Myocyte (in vitro differentiated cells): ENCODE results near the gene CPXM1. TPM values are rescaled to one million over a fixed set of nuclear protein-coding genes. Genes with fewer than 3 reads are reported as not detected.
A peak's percentile ranks its signal among the peaks of the same experiment; 100 is the strongest.
"Not testable (repeated sequence)": the region's sequence is repeated elsewhere in the genome, so short reads cannot be mapped to it uniquely, and the experiment has no call there.

Source experiments
- DNase-seq: peaks from one replicate; pipeline ENCODE4 v3.0.0-alpha.2; 2012; ENCODE audit warnings: low read depth
- total RNA-seq: library from RNA; depleted of rRNA; stranded (reverse); fragments of >200 nt; gene quantifications from 2 replicates; pipeline ENCODE4 v1.2.3, GENCODE V29; 2014

CPXM1 gene
- total RNA-seq, 1 donor from 2014 or later = not detected

DNA sequence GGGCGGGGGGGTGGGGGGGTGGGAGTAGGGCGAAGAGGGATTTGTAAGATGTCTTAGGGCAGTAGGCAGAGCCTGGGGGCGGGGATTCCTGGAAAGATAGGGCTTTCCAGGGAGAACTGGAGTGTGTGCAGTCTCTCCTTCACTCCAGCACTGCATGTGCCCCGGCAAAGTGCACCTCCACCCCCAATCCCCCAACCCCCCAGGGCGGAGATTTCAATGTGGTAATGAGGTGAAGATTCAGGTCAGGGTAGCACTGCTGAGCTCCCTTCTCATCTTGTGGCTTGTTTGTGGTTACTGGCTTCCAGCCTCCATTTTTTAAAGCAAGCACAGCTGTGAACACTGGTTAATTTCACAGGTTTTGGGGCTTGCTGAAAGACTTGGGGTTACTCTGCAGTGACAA, 21.6 kb upstream of the CPXM1 start:
- peak; percentile 46 for DNase-seq

DNA sequence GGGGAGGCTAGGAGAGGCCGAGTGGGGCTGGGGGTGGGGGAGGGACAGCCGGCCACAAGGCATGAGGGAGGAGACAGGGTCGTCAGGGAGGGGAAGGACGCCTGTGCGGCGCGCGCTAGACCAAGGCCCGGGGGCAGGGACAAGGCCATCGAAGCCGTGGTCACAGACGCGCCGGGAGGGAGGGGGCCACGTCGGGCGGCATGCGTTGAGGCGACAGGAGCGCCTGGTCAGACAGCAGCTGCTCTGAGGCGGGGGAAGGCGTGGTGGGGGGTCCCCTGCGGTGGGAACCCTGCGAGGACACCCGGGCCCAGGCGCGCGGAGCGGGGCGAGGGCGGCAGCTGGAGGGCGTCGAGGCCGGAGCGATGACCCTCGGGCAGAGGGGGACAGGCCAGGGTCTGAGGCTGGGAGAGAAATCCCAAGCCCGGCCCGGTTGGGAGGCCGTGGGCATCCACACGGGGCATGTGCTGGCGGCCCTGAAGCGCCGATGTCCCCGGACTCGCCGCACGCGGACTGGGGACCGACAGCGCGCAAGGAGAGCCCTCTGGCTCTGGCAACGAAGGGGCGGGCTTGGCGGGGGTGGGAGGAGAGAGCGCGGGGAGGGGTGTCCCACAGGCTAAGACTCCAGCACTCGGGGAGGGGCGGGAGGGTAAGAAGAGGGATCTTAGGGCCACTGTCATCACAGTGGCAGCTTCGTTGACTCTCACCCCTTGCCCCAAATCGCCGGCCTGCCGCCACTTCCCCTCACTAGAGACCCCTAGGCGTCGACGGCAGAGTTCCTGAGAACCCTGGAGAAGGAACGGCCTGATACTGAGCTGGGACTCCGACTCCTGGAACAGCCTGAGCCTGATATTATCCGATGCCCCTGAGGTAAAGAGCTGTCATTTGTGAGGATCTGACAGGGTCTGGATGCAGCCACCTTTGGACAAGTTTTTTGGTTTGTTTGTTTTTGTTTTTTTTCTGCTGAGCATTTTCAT, 20.8 kb upstream of the CPXM1 start:
- no peak for DNase-seq

GRCh38 chr20:2820084-2820895, 19.9 kb upstream of the CPXM1 start:
- no peak for DNase-seq

DNA sequence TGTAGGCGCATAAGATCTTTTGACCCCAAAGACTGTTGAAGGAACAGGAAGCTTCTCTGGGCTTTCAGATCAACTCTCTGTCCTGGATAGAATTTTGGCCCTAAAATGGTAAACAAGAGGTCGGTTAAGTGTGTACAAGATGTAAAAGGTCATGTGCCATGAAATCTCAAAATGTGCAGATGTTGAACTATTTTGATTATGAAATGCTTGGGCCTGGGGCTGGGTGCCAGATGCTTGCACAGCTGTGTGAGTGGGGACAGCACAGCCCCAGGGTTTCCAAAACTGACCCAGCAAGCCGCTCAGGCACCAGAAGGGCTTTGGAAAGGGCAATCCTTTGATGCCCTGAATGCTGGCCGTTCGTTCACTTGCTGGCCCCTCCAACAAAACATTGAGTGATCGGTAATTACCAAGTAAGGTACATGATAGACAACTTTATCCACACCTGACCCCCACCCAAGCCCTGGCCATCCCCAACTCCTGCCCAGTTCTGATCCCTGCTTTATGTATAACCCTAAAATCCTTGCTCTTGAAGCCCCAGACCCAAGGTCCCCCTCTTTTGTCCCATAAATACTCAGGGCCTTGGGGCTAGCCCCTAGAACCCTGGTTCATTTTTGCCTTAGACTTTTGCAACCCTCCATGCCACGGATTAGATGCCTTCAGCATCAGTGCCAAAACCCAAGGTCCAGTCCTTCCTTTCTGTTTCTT, 17.6 kb upstream of the CPXM1 start:
- DNase-seq = no peak

- no peak for DNase-seq
Observed at GRCh38 chr20:2817341-2817726, 16.9 kb upstream of the CPXM1 start.

DNA sequence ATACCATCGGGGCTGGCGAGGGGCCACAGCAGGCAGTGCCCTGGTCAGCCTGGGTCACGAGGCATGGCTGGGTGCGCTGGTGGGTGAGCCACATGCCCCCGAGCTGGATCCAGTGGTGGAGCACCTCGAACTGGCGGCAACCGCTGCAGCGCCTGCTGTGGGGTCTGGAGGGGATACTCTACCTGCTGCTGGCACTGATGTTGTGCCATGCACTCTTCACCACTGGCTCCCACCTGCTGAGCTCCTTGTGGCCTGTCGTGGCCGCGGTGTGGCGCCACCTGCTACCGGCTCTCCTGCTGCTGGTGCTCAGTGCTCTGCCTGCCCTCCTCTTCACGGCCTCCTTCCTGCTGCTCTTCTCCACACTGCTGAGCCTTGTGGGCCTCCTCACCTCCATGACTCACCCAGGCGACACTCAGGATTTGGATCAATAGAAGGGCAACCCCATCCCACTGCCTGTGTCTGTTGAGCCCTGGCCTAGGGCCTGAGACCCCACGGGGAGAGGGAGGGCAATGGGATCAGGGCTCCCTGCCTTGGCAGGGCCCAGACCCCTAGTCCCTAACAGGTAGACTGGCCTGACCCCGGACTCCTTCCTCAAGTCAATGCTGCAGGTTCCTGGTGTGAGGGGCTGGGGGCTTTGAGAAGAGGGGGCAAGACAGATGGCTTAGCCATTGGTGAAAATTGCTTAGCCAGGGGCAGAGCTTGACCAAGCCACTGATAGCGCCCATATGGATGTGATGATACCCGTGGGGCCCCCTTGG, 16.3 kb upstream of the CPXM1 start:
- DNase-seq = no peak

- DNase-seq = no peak
Observed at GRCh38 chr20:2816030-2816582, 15.7 kb upstream of the CPXM1 start, which contains the start of gene TMEM239. TSS of gene TMEM239 (plus strand) at chr20:2816364. CDS start at chr20:2816555, 191 bp downstream.

- DNase-seq = no peak
Observed at GRCh38 chr20:2815242-2815900, 14.9 kb upstream of the CPXM1 start.

GRCh38 chr20:2814587-2815051, 14.2 kb upstream of the CPXM1 start, which contains the start of gene C20orf141:
TSS of gene C20orf141 (plus strand) at chr20:2814987. CDS start at chr20:2815185, 198 bp downstream.
- DNase-seq = peak; percentile 99

DNA sequence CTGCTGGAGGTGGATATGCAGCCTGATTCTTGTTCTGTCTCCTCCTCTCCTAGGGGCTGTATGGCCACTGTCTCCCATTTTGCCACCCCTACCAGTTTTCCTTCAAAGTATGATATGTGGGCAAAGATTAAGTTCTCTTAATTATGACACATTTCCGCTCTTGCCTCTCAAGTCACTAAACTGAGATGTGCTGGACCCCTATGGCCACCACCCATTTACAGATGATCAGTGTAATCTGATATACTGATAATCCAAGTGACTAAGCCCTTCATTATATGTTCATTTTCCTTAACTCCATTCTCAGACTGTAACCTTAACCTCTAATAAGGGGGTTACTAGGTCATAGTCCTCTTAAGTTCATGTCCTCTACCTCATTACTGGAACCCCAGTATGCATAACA, 13.6 kb upstream of the CPXM1 start:
- DNase-seq = no peak

GRCh38 chr20:2812189-2812588, 11.8 kb upstream of the CPXM1 start:
- no peak for DNase-seq

GRCh38 chr20:2809690-2810089, 9.3 kb upstream of the CPXM1 start:
- DNase-seq = no peak

DNA sequence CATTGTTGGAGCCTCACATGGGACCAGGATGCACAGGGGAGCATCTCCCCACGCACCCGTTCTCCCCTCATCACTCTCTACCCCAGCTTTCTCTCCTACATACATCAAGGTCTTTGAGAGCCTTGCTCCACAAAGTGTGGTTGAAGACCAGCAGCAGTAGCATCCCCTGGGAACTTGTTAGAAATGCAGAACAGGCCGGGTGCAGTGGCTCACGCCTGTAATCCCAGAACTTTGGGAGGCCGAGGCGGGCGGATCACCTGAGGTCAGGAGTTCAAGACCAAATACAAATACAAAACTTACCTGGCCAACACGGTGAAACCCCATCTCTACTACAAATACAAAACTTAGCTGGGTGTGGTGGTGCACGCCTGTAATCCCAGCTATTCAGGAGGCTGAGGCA, 7.5 kb upstream of the CPXM1 start:
- DNase-seq = not testable (repeated sequence)

GRCh38 chr20:2807019-2807418, 6.6 kb upstream of the CPXM1 start:
- DNase-seq = no peak

DNA sequence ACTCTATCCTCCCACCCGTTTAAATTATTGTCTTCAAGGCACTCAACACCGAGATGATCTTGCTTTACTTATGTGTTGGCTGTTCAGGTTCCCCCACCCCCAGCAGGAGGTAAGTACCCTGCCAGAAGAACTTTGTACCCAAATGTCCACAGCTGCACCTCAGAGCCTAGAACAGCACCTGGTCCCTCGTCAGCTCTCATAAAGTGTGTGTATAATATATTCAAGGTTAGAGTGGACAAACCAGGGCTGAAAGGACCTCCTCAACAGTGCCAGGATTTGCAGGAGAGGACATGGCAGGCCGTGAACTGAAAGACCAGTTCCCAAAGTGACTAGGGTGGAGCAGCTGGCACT, 5.9 kb upstream of the CPXM1 start:
- DNase-seq = no peak

GRCh38 chr20:2805689-2806350, 5.4 kb upstream of the CPXM1 start:
- no peak for DNase-seq

GRCh38 chr20:2804852-2805688, 4.6 kb upstream of the CPXM1 start:
- no peak for DNase-seq
